ENCODE results near the gene PER1.

The PER1 gene, protein sequence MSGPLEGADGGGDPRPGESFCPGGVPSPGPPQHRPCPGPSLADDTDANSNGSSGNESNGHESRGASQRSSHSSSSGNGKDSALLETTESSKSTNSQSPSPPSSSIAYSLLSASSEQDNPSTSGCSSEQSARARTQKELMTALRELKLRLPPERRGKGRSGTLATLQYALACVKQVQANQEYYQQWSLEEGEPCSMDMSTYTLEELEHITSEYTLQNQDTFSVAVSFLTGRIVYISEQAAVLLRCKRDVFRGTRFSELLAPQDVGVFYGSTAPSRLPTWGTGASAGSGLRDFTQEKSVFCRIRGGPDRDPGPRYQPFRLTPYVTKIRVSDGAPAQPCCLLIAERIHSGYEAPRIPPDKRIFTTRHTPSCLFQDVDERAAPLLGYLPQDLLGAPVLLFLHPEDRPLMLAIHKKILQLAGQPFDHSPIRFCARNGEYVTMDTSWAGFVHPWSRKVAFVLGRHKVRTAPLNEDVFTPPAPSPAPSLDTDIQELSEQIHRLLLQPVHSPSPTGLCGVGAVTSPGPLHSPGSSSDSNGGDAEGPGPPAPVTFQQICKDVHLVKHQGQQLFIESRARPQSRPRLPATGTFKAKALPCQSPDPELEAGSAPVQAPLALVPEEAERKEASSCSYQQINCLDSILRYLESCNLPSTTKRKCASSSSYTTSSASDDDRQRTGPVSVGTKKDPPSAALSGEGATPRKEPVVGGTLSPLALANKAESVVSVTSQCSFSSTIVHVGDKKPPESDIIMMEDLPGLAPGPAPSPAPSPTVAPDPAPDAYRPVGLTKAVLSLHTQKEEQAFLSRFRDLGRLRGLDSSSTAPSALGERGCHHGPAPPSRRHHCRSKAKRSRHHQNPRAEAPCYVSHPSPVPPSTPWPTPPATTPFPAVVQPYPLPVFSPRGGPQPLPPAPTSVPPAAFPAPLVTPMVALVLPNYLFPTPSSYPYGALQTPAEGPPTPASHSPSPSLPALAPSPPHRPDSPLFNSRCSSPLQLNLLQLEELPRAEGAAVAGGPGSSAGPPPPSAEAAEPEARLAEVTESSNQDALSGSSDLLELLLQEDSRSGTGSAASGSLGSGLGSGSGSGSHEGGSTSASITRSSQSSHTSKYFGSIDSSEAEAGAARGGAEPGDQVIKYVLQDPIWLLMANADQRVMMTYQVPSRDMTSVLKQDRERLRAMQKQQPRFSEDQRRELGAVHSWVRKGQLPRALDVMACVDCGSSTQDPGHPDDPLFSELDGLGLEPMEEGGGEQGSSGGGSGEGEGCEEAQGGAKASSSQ (N-terminal part only)

DNA sequence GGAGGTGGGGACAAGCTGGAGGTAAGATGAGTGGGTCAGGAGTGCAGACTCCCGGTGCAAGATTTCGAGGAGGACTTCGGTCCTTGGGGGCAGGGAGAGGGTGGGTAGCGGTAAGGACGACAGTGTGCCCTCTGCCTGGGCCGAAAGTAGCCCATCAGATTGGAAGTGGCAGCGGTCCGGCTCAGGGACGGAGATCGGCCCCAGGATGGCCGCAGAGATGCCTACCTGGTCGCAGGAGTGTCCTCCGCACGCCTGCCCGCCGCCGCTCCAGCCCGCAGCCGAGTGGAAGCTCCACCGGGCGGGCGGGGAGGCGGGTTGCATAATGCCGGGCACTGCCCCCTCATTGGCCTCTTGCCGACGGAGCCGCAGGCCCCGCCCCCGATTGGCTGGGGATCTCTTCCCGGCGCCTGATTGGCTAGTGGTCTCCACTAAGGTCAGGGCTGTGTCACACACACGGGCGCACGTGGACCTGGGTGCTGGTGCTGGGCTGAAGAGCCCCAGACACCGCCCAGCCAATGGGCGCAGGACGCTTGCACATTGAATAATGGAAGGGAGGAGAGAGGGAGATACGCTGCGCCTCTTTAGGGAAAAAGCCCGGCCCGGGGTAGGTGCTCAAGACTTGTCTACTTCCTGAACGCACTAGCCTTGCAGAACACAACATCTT, at the start of gene PER1:
TSS of gene PER1 (minus strand) at position 293 of the 664 bp plus-strand sequence. CDS start 1,698 bp downstream, outside the sequence.
- DNase-seq (ENCODE audit: low spot score) = peak; percentile 86

DNA sequence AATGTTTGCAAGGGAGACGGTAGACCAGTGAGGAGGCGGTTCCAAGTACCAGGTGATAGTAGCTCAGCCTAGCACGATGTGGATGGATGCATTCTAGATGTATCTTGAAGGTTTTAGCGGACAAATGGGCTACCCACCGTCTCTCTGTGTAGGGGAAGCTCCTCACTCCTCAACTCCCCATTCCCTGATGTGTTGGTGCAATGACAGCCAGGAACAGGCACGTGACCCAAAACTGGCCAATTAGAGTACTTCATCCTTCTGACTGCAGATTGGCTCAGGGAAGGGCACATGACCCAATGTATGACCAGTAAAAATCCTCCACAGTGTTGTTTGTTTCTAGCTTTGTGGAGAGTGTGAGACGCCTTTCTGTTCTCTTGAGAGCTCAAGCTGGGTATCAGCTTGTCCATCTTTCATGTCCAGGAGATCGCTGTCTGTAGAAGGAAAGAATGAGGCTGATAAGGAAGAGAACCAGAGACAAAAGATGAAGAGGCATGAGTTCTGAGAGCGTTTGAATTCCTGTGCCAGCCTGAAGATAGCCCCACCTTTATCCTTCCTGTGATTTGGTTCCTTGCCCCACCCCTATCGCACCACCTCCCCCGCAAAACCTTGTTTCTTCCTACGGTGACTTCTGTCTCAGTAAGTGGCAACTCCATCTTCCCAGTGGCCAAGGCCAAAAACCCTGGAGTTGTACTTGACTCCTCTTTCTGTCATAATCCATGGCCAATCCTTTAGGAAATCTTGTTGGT, 40.0 kb upstream of the PER1 start:
- peak; percentile 85 for DNase-seq (ENCODE audit: low spot score)

DNA sequence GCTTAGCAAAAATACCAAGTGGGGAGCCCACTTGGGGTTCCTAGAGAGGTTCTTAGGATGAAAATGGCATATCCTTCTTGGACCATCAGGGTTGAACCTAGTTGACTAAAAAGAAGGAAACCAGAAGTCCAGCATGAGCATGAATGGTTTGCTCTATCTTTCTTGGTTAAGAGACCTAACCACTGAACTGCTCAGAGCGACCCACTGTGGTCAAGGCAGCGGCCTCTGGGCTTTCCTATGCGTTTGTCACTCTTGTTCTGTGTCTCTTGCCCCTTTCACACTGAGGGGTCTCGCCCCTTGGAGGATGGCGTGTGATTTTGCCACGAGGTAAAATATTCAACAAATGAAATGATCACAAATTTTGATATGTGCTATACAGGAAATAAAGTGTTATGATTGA, 38.3 kb upstream of the PER1 start:
- DNase-seq (ENCODE audit: low spot score) = no peak

DNA sequence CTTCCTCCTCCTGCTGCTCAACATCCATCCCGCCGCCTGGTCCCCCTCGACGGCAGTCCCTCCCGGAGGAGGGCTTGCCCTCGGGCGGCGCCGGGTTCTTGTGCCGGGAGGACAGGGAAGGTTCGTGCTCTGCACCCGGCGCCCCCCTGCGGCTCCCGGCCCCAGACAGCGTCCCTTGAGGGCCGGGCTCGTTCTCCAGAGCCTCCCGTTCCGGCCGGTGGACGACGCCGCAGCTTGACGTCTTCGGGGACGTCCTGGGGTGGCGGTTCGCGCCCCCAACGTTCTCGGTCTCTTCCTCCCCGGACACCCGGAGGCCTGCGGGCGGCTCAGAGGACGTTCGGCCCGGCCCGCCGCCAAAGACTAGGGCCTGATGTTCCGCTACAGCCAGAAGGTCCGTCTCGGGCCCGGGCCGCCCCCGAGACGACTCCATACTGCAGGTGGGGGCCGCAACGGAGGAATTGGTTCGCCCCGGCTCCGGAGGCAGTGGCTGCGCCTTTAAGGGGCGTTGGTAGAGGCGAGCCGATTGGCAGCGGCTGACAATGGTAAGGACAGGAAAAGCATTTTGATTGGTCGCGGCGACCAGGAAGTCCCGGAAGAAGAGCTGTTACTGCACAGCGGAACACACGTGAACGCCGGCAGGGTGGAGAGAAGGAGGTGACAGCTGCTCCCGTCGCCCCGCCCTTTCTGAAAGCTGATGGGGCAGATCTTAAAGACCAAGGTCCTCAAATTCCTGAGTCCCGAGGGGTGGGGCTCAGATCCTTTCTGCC, 37.7 kb upstream of the PER1 start, which contains the start of gene BORCS6:
TSS of gene BORCS6 (minus strand) at position 470 of the 767 bp plus-strand sequence. CDS start at position 430, 40 bp downstream.
- peak; percentile 94 for DNase-seq (ENCODE audit: low spot score)

DNA sequence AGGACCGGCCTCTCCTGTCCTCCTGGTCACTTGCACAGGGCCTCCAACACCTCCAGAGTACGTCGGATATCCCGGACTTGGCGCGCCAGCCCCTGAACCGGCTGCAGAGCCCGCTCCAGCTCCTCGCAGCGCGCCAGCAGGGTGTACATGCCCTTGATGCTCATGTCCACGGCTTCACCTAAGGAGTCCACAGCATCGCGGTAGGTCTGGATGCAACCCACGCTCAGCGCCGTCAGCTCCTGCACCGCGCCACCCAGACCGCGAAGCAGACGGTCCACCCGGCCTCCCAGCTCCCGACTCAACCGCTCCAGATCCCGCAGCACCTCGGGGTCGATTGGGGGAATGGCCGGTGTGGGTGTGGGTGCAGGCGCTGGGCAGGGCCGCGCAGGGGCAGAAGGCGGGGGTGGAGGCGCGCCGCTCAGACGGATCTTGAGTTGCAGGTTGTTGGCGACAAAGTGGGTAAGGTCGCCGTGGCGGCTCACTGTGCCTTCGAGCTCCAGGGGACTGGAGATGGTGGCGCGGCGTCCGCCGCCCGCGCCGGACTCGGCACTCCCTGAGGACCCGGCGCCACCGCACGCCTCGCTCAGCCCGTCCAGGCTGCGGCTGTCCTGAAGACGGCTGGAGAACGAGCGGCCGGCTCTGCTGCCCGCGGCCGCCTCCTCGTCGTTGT, 37.0 kb upstream of the PER1 start:
- no peak for DNase-seq (ENCODE audit: low spot score)

DNA sequence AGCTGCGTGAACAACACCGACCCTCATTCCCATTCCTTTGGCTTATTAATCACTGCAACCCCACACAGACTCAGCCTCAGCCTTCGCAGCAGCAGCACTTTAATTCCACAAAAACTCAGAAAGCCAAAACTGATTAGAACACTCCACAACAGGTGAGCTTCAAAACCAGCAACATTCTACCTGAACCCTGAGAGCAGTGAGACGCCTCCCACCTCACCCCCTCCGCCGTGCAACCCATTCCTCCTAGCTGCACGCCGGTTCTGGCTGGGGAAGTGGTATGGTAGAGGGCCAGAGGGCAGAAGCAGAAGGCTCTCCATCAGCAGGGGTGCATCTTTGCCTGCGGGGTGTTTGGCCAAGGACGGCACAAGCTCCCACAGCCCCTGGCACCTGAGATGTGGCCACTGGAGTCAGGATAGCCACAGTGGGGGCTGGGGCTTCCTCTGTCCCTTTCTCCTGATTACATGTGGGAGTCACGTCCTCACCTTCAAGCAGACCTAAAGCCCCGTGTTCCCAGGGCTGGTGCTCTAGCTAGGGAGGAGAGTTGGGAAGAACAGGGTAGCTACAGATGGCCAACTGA, 36.1 kb upstream of the PER1 start:
- no peak for DNase-seq (ENCODE audit: low spot score)

DNA sequence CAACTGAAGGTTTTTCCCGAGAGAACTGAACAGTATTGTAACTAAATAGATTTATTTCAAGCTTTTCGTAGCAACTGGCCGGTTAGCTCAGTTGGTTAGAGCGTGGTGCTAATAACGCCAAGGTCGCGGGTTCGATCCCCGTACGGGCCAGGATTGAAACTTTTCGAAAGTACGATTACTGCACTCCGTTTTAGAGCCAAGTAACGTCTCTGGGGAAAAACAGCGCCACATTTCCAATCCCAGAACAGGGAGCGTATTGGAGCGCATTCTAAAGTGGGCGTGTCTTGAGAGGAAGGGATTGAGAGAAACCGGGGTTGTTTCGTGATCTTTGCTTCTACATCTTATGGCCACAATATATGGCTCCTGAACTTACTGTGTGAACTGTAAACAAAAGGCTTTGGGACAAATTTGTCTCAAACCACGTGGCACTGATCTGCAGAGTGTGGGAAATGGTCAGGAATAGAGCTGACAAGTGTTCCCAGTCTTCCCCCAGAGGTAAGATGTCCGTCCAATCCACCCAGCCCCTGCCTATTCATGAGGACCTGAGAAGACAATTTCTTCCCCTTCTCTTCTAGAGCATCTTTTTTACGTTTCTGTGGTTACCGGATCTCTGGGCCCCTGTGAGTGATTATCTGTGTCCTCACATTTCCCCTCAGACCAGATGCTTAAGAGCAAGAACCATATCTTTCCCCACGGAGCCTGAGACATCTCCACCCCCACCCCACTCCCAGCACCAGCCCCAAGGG, 35.5 kb upstream of the PER1 start:
- peak; percentile 94 for DNase-seq (ENCODE audit: low spot score)

DNA sequence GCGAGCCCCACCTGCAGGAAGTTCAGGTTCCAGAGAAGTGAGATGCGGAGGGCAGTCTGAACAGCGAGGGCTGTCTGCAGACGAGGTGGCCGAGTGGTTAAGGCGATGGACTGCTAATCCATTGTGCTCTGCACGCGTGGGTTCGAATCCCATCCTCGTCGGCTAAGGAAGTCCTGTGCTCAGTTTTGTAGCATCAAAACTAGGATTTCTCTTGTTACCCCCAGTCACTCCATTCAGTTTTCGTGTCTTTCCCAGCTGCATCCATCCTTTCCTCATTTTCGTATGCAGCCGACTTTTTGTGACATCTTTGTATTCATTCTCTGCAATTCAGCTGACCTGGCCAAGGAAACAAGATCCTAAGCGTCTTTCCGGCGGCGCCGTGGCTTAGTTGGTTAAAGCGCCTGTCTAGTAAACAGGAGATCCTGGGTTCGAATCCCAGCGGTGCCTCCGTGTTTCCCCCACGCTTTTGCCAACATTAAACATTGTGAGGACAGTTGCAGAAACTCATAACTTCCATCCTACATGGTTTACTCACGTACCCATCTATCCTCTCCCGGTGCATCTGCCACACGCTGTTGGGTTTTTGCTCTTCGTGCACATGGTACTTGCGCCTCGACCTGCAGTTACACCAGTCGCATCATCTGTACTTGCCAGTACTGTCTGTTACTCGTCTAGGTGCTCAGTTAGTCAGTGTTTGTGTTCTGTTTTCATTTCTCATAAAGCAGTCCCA, 34.7 kb upstream of the PER1 start:
- peak; percentile 92 for DNase-seq (ENCODE audit: low spot score)

DNA sequence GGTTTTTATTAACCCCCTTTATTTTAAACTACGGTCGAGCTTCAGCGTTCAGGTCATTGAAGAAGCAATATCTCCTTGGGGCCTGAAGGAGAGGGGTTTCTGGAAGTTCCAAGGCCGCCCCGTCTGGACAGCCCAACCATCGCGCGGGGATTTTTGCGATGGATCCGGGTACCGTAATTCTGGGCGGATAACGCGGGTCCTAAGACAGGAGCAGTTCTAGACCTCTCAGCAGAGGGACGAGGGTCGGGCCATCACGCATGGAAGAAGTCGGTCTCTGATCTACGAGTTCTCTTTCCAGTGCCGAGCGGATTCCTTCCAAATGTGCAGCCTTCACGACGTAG, 34.2 kb upstream of the PER1 start:
- DNase-seq (ENCODE audit: low spot score) = no peak

DNA sequence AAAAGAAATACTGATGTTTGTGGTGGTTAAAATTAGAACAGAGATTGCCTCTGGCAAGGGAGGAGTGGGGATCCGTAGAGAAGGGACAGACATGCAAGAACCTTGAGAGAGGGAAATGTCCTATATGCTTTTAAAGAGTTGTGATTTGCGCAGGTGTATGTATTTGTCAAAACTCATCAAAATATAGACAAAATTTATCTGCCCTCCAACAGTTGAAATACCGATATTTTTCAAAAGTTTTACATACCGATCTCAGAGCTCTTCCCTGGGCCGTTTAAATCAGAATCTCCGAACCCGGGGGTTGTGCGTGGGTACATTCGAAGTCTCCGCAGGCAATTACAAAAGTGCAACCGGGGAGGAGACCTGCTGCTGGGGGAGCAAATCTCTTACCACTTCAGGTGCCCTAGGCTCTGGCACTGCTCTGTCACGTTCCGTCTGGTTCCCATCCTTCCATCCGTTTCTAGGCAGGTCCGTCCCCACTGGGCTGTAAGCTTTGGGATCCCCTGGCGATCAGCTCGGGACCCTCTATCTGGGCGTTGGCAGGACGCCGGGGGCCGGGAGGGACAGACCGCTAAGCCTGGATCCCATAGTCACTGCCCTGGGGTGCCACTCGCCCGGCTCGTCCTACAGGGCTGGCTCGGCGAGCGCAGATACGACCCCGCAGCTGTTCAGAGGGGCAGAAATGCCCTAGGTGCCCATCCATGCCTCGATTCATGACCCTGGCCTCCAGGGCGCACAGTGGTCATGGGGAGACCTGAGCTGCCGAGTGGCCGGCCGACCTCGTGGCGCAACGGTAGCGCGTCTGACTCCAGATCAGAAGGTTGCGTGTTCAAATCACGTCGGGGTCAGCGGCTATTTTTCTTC, 33.6 kb upstream of the PER1 start:
- peak; percentile 75 for DNase-seq (ENCODE audit: low spot score)

DNA sequence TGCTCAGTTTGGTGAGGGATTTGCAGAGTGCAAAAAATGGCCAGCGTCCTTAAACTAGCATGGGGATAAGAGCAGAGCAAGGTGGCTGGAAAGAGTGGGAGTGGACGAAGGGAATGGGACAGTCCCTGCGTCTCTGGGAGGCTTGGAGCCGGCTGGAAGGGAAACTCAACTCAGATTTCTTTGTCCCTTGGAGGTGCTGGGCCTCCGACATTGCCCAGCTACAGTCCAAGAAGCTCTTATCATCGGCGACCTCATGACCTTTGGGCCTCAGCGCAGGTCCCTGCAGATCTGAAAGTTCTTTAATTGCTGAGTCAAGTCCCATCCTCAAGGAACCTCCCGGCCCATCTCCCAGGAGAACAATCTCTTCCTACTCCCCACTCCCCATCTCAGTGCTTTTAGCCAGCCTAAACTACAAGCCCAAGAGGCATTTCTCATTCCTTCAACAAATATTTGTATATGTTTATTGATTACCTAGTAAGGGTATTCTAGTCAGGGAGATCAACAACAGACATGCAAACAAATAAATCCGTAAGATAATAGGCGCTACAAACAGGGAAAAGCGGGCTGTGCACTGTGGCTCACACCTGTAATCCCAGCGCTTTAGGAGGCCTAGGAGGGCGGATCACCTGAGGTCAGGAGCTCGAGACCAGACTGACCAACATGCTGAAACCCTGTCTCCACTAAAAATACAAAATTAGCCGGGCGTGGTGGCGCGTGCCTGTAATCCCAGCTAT, 25.0 kb upstream of the PER1 start:
- no peak for DNase-seq (ENCODE audit: low spot score)

DNA sequence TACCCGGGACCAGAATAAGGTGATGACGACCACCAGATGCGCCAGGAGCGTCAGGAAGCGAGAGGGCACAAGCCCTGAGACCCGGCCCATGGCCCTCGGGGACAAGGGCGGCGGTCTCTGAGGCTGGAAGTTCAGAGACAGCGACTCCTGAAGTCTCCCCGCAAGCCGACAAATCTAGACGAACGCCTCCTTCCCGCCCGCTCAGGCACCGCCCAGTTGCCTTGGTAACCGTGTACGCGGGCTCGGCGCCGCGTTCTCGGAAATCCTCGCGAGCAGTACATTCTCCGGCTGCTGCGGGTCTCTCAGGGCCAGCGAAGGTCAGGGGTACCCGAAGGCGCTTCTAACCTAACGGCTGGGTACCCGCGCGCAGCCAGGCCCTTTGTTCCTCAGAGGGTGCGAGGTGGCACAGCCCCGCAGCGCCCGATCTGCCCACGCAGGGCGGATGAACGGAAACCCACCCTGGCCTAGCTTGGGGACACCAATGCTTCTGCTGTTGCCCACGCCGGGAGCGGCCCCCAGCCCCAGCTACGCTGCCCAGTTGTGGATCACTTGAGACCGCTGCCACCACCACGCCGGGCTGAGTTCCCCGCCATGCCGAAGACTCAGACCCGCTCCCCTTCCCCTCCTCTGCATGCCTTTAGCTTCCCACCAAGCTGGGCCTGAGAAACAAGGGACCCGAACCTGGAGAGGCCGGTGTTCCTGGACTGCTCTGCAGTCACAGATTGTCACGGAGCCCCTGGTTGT, 24.2 kb upstream of the PER1 start, which contains the start of gene TMEM107:
TSS of gene TMEM107 (minus strand) at position 184 of the 744 bp plus-strand sequence. CDS start at position 90, 94 bp downstream.
- DNase-seq (ENCODE audit: low spot score) = peak; percentile 88

DNA sequence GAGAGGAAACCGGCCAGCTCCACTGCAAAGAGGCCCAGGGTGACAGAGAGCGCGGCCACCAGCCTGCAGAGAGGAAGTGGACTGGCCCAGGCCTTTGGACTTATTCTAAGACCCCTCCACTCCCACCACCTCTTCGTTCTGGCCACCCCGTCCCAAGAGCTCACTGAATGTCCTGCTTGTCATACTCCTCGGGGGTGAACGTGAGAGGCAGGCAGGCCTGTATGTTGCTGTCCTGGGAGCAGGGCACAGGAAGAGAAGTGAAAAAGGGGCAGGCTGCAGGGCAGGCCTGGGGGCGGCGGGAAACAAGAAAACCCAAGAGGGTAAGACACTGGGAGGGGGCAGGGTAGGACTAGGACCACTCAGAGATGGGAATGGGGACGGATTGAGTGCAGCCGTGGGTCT, 23.6 kb upstream of the PER1 start:
- DNase-seq (ENCODE audit: low spot score) = no peak

DNA sequence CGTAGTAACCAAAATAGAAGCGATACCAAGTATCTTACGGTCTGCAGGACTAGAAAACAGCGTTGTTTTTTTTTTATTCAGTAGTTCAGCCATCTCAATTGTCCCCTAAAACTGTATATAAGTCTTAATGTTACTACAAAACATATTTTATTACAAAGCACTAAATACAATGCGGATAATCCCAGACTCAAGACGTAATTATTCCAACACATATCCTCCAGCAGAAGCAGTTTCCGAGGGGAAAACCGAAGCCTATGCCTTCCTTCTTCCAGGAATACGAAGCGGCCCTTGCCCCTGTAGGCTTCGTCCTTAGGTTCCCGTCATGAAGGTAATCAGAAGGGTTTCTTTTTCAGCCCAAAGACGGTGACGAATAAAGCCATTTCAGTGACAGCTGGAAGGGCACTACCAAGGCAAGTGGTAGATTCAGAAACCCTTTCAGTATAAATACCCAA, 21.7 kb upstream of the PER1 start:
- no peak for DNase-seq (ENCODE audit: low spot score)

Data from NAMALWA (cell line).